ENCODE measurements around the gene DPYSL5. TPM values are rescaled to one million over a fixed set of nuclear protein-coding genes. Genes with fewer than 3 reads are reported as not detected.

Gene DPYSL5
- total and polyA plus RNA-seq, 2 donors from 2014 or later: not detected

DNA sequence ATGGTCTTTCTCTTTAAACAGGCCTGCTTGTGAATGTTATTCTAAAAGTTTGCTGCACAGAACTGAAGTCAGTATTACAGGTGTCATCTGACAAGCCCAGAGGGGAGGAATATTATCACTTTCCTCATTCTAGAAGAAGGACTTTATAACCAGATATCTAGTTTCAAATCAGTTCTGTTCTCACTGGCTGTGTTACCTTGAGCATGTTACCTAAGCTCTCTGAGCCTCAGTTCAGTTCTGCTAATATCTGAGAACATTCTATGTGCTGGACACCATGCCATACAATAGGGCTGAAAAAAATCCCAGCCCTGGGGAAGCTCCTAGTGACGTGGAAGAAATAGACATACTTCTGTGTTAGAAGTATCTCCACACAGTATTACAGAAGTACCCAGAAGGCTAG, 150.4 kb downstream of the DPYSL5 start:
- no peak overlapping the region for H3K27ac ChIP-seq (ENCODE audit: low read depth in 2 of 2, low read length in 2 of 2)
- H3K4me3 ChIP-seq (ENCODE audit: low read length in 3 of 3): no peak overlapping the region
- intact Hi-C loops (cut with DNase I): no loop called here
- DNase-seq (no peak), FAIRE-seq (no peak)
- no peak overlapping the region for H3K9ac ChIP-seq (ENCODE audit: low read length in 3 of 3)
- H3K36me3 ChIP-seq (ENCODE audit: control insufficient read depth in 2 of 3, insufficient read depth in 3 of 3, low read length in 3 of 3): no peaks in the 10 kb centered on the region
- H3K9me3 ChIP-seq (ENCODE audit: control insufficient read depth in 2 of 3, insufficient read depth in 1 of 3, low read length in 3 of 3): no peaks in the 10 kb centered on the region
- H3K4me1 ChIP-seq (ENCODE audit: control insufficient read depth in 2 of 3, insufficient read depth in 2 of 3, low read depth in 1 of 3, low read length in 3 of 3): no peaks in the 10 kb centered on the region
- TF ChIP-seq, protein P1, sequence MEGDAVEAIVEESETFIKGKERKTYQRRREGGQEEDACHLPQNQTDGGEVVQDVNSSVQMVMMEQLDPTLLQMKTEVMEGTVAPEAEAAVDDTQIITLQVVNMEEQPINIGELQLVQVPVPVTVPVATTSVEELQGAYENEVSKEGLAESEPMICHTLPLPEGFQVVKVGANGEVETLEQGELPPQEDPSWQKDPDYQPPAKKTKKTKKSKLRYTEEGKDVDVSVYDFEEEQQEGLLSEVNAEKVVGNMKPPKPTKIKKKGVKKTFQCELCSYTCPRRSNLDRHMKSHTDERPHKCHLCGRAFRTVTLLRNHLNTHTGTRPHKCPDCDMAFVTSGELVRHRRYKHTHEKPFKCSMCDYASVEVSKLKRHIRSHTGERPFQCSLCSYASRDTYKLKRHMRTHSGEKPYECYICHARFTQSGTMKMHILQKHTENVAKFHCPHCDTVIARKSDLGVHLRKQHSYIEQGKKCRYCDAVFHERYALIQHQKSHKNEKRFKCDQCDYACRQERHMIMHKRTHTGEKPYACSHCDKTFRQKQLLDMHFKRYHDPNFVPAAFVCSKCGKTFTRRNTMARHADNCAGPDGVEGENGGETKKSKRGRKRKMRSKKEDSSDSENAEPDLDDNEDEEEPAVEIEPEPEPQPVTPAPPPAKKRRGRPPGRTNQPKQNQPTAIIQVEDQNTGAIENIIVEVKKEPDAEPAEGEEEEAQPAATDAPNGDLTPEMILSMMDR (IDR thresholded peaks at IDR 0.05; ENCODE audit: borderline replicate concordance, extremely low read depth, insufficient read depth): no peak
- H3K27me3 ChIP-seq (ENCODE audit: control insufficient read depth, insufficient read depth, low read length): no peaks in the 10 kb centered on the region

Other genes starting within 250 kb of the DPYSL5 start
- gene CIB4, start 206.8 kb upstream of the DPYSL5 start, total RNA-seq: not detected
- not detected for gene CIB4, start 206.8 kb upstream of the DPYSL5 start, polyA plus RNA-seq (ENCODE audit: insufficient read depth, low read depth, low replicate concordance)
- gene KCNK3, start 155.4 kb upstream of the DPYSL5 start, total RNA-seq: 8.1 TPM
- 2.1 TPM for gene KCNK3, start 155.4 kb upstream of the DPYSL5 start, polyA plus RNA-seq (ENCODE audit: insufficient read depth, low read depth, low replicate concordance)
- 63.7 TPM for gene SLC35F6, start 83.8 kb upstream of the DPYSL5 start, total RNA-seq
- 43.1 TPM for gene SLC35F6, start 83.8 kb upstream of the DPYSL5 start, polyA plus RNA-seq (ENCODE audit: insufficient read depth, low read depth, low replicate concordance)
- gene CENPA, start 62.1 kb upstream of the DPYSL5 start, total RNA-seq: 0.63 TPM
- not detected for gene CENPA, start 62.1 kb upstream of the DPYSL5 start, polyA plus RNA-seq (ENCODE audit: insufficient read depth, low read depth, low replicate concordance)
- gene MAPRE3, start 122.5 kb downstream of the DPYSL5 start, total RNA-seq: 17.9 TPM
- gene MAPRE3, start 122.5 kb downstream of the DPYSL5 start, polyA plus RNA-seq (ENCODE audit: insufficient read depth, low read depth, low replicate concordance): 49.6 TPM
- gene TMEM214, start 184.8 kb downstream of the DPYSL5 start, total RNA-seq: 74.8 TPM
- gene TMEM214, start 184.8 kb downstream of the DPYSL5 start, polyA plus RNA-seq (ENCODE audit: insufficient read depth, low read depth, low replicate concordance): 50.5 TPM
- gene AGBL5, start 203.5 kb downstream of the DPYSL5 start, total RNA-seq: 36.5 TPM
- 33.4 TPM for gene AGBL5, start 203.5 kb downstream of the DPYSL5 start, polyA plus RNA-seq (ENCODE audit: insufficient read depth, low read depth, low replicate concordance)
- gene OST4, start 223.5 kb downstream of the DPYSL5 start, total RNA-seq: 260 TPM
- gene OST4, start 223.5 kb downstream of the DPYSL5 start, polyA plus RNA-seq (ENCODE audit: insufficient read depth, low read depth, low replicate concordance): 718 TPM
- 75.2 TPM for gene EMILIN1, start 230.5 kb downstream of the DPYSL5 start, total RNA-seq
- 32.1 TPM for gene EMILIN1, start 230.5 kb downstream of the DPYSL5 start, polyA plus RNA-seq (ENCODE audit: insufficient read depth, low read depth, low replicate concordance)
- 18.7 TPM for gene KHK, start 238.6 kb downstream of the DPYSL5 start, total RNA-seq
- 538 TPM for gene KHK, start 238.6 kb downstream of the DPYSL5 start, polyA plus RNA-seq (ENCODE audit: insufficient read depth, low read depth, low replicate concordance)

Data from kidney (tissue), 14 donors.